Adrenal gland (tissue), 5 donors: ENCODE results near the gene ARL9.

Source experiments
- POLR2A ChIP-seq, 2 donors: fragments of 450-650 bp; IDR thresholded peaks; one replicate each; pipeline ENCODE4 v1.6.1; 2017; ENCODE audit warnings: antibody characterized with exemption in 2 of 2, mild to moderate bottlenecking in 2 of 2, moderate library complexity in 1 of 2
- TF ChIP-seq, protein P1 (sequence below), 6 experiments: fragments of 450-650 bp in 4 of 6; fragments of 200-600 bp in 2 of 6; sonication (generic) in 1 of 6; IDR thresholded peaks; 1 replicate in 5 of 6; 2 replicates in 1 of 6; pipeline versions ENCODE4 v1.5.1 to v1.8.0; 2016 to 2021; ENCODE audit warnings: antibody characterized with exemption in 6 of 6, mild to moderate bottlenecking in 2 of 6, moderate library complexity in 1 of 6
- donor health status: DM: no; HTN: no; CAD: no.

DNA sequence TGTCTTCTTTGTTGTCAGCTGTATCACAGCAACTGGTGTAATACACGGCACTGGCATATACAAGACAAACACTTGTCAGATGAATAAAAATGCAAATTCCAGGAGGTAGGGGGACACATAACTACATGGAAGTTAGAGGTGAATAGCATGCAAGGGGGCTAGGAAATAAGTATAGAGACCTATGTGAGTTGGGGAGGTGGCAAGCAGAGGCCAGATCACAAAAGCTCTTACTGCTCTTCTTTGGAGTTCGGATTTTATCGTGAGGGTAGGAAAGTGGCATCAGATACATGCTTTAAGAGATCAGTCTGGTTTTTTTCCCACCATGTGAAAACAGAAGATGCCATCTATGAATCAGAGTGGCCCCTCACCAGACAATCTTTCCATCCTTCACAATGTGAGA, 41.0 kb upstream of the ARL9 start:
- TF ChIP-seq, protein P1, sequence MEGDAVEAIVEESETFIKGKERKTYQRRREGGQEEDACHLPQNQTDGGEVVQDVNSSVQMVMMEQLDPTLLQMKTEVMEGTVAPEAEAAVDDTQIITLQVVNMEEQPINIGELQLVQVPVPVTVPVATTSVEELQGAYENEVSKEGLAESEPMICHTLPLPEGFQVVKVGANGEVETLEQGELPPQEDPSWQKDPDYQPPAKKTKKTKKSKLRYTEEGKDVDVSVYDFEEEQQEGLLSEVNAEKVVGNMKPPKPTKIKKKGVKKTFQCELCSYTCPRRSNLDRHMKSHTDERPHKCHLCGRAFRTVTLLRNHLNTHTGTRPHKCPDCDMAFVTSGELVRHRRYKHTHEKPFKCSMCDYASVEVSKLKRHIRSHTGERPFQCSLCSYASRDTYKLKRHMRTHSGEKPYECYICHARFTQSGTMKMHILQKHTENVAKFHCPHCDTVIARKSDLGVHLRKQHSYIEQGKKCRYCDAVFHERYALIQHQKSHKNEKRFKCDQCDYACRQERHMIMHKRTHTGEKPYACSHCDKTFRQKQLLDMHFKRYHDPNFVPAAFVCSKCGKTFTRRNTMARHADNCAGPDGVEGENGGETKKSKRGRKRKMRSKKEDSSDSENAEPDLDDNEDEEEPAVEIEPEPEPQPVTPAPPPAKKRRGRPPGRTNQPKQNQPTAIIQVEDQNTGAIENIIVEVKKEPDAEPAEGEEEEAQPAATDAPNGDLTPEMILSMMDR (IDR thresholded peaks at IDR 0.05), result no peak
- TF ChIP-seq POLR2A (IDR thresholded peaks at IDR 0.05), result no peak
